Activated CD4-positive, alpha-beta T cell treated with anti-CD3 and anti-CD28 coated beads, Interleukin-2, amount 50 U/mL, for 24 hours (primary cell): ENCODE measurements around the gene CABLES1.
"Not testable (repeated sequence)": the region's sequence is repeated elsewhere in the genome, so short reads cannot be mapped to it uniquely, and the experiment has no call there.

Experiments used
- DNase-seq, 2 donors: peaks; one replicate each; pipeline ENCODE4 v3.0.0-alpha.2; 2020; ENCODE audit warnings: low read depth in 1 of 2, low spot score in 1 of 2

CABLES1 gene, protein sequence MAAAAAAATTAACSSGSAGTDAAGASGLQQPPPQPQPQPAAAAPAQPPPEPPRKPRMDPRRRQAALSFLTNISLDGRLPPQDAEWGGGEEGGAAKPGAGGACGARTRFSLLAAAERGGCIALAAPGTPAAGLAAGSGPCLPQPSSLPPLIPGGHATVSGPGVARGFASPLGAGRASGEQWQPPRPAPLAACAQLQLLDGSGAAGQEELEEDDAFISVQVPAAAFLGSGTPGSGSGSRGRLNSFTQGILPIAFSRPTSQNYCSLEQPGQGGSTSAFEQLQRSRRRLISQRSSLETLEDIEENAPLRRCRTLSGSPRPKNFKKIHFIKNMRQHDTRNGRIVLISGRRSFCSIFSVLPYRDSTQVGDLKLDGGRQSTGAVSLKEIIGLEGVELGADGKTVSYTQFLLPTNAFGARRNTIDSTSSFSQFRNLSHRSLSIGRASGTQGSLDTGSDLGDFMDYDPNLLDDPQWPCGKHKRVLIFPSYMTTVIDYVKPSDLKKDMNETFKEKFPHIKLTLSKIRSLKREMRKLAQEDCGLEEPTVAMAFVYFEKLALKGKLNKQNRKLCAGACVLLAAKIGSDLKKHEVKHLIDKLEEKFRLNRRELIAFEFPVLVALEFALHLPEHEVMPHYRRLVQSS

DNA sequence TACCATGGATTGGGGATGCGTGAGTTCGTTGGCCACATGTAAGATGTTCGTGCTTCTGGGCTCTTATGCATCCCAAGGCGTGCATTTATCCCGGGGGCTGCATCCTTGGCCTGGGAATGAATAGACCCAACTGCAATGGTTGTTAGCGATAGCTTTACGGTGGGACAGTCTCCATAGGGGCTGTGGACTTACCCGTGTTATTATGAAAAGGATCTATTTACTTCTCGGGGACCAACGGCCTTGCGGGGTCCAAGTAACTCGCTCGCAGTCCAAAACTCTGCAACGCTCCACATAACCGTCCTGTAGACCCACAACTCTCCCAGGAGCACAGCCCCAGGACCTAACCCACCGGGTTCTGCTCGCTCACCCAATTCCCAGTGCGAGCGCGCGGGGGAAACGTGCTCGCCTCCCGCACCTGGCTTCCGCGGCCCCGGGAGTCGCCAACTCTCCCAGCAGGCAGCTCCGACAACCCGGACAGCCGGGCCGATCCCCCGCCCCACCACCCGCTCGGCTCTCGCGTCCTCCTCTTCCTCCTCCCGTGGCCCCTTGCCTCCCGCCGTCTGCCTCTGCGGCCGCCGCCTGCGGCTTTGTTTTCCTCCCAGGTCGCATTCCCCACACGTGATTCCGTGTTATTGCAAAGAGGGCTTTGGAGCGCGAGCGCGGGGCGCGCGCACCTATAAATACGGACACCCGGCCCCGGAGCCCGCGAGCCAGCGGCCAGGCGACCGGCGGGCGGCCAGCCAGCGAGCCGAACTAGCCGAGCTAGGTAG, at the start of gene CABLES1:
Gene CABLES1, plus strand, starts transcription at position 706 of the 770 bp plus-strand sequence. CDS start 278 bp downstream, outside the sequence.
- no peak for DNase-seq

DNA sequence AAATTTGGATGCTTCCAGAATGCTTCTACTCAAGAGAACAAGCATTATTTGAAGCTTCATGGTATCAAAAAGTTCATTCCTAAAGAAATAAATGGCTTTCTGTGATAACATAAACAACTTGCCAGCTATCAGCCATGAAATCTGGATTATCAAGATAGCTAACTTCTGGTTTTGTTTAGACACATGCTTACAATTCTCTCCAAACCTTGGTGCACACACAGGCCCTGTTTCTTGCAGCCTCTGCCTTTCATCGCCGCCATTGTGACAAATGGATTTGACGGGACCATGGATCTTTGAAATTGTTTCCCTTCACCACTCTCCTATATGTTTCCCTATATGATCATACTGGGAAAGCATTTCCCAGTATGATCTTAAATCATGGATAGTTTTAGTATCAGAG, 47.9 kb upstream of the CABLES1 start:
- DNase-seq: no peak

GRCh38 chr18:23088310-23088709, 47.0 kb upstream of the CABLES1 start:
- DNase-seq: no peak

- DNase-seq: not testable (repeated sequence)
These were observed 44.0 kb upstream of the CABLES1 start for GRCh38 chr18:23091017-23091993.

- no peak for DNase-seq
These were observed 43.2 kb upstream of the CABLES1 start for GRCh38 chr18:23092121-23092520.

DNA sequence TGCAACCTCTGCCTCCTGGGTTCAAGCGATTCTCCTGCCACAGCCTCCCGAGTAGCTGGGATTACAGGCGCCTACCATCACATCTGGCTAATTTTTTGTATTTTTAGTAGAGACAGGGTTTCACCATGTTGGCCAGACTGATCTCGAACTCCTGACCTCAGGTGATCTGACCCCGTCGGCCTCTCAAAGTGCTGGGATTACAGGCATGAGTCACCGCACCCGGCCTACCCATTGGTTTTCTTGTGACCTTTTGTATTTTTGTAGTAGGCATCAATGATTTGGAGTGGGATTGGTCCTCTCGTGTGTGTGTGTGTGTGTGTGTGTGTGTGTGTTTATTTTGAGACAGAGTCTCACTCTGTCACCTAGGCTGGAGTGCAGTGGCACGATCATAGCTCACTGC, 42.2 kb upstream of the CABLES1 start:
- not testable (repeated sequence) for DNase-seq

GRCh38 chr18:23093772-23094171, 41.5 kb upstream of the CABLES1 start:
- DNase-seq: no peak

GRCh38 chr18:23094411-23095190, 40.7 kb upstream of the CABLES1 start:
- no peak for DNase-seq

GRCh38 chr18:23095463-23095862, 39.8 kb upstream of the CABLES1 start:
- no peak for DNase-seq

DNA sequence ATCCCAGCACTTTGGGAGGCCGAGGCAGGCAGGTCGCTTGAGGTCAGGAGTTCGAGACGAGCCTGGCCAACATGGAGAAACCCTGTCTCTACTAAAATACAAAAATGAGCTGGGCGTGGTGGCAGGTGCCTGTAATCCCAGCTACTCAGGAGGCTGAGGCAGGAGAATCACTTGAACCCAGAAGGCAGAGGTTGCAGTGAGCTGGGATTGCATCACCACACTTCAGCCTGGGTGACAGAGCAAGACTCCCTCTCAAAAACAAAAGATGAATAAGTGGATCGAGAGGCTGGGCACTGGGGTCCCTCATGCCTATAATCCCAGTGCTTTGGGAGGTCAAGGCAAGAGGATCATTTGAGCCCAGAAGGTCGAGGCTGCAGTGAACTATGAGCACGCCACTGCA, 38.3 kb upstream of the CABLES1 start:
- not testable (repeated sequence) for DNase-seq

DNA sequence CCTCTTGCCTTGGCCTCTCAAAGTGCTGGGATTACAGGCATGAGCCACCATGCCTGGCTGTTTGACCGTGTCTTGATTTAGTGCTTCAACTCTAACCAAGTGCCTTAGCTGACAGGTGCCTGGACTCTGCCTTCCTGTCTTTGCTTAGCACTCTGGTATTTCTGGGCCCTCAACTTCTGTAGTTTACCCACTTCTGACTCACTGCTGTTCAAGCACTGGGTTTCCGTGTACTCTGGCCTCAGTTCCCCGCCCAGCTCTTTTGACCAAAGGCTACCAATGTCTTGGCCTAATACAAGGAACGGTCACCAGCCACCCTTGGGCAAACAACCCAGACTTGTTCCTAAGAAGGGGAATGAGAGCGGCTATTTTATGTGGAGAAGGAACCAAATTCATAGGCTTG, 35.7 kb upstream of the CABLES1 start:
- no peak for DNase-seq

DNA sequence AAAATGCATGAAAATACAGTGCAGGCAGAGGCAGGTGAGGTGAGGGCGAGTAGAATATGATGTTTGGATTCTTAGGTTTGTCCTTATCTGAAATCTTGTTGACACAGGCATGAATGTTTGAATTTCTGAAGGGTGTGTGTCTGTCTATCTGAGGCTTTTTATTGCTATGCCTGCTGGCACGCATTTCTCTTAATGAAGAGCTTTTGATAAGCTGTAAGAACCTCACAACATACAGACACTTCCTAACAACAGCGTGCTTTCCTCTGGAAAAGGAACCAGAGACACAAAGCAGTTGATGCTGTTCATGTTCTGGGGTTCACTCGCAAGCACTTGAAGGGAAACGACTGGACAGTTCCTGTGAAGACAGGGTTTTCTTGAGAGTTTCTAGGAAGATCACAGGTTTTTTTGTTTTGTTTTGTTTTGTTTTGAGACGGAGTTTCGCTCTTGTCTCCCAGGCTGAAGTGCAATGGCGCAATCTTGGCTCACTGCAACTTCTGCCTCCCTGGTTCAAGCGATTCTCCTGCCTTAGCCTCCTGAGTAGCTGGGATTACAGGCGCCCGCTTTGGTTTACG, 33.3 kb upstream of the CABLES1 start:
- no peak for DNase-seq

- no peak for DNase-seq
These were observed 32.6 kb upstream of the CABLES1 start for GRCh38 chr18:23102493-23103261.

GRCh38 chr18:23103449-23103848, 31.8 kb upstream of the CABLES1 start:
- no peak for DNase-seq

DNA sequence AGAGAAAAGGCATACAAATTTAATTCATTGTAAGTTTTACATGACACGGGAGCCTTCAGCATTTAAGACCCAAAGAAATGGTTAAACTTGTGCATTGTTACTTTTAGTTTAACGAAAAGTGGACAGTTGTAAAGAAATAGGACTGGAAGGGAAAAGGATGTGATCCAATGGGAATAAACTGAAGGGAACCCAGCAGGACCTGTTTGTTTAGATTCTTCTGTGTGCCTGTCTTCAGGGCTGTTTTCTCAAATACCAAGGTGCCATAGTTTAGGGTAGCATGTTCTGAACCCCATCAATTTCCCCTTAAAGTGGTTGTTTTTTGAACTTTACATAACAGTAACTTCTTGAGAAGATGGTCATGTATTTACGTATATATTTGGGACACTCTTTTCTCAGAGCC, 30.3 kb upstream of the CABLES1 start:
- DNase-seq: no peak

GRCh38 chr18:23105581-23106219, 29.6 kb upstream of the CABLES1 start:
- no peak for DNase-seq

DNA sequence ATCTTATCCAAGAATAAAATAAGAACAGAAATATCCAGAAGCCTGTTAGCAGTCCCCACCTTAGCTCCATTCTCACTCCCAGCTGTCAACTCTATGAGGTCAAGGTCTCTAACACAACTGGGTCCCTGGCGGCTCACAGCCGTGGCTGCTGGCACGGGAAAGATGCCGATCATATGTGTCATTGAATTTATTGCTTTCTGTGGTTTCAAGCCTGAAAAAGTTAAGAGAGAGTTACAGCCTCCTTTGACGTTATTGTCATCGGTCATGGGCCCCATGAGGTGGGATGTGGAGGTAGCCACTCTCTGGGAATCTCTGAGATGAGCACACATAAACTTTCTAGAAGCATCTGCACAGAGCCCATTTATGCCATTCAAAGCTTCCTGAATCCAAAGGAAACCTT, 28.7 kb upstream of the CABLES1 start:
- no peak for DNase-seq

GRCh38 chr18:23107718-23108117, 27.6 kb upstream of the CABLES1 start:
- DNase-seq: no peak
